HG02938 (cell line): ENCODE measurements around the gene RTN4R.
"Not testable (repeated sequence)": the region's sequence is repeated elsewhere in the genome, so short reads cannot be mapped to it uniquely, and the experiment has no call there.

Experiments
- ATAC-seq: cut with Tn5 transposase; IDR thresholded peaks from one replicate; pipeline ENCODE4 v1.9.1; 2021; ENCODE audit warnings: mild to moderate bottlenecking, moderate library complexity; ENCODE audit not compliant: unreplicated experiment

Gene RTN4R

GRCh38 chr22:20289182-20290044, 21.3 kb upstream of the RTN4R start:
- ATAC-seq = not testable (repeated sequence)

- ATAC-seq = not testable (repeated sequence)
These were observed 18.8 kb upstream of the RTN4R start for GRCh38 chr22:20286784-20287423.

- not testable (repeated sequence) for ATAC-seq
These were observed 18.2 kb upstream of the RTN4R start for GRCh38 chr22:20286312-20286660.

GRCh38 chr22:20285473-20286311, 17.6 kb upstream of the RTN4R start:
- not testable (repeated sequence) for ATAC-seq

GRCh38 chr22:20284471-20285086, 16.5 kb upstream of the RTN4R start:
- no peak for ATAC-seq

- no peak for ATAC-seq
These were observed 15.6 kb upstream of the RTN4R start for GRCh38 chr22:20283674-20284066.

- no peak for ATAC-seq
These were observed 15.0 kb upstream of the RTN4R start for GRCh38 chr22:20282901-20283673.

- no peak for ATAC-seq
These were observed 13.8 kb upstream of the RTN4R start for GRCh38 chr22:20281891-20282290.

- ATAC-seq = not testable (repeated sequence)
These were observed 13.4 kb upstream of the RTN4R start for GRCh38 chr22:20281473-20281872.

GRCh38 chr22:20280866-20281265, 12.7 kb upstream of the RTN4R start:
- ATAC-seq = no peak

GRCh38 chr22:20280163-20280562, 12.0 kb upstream of the RTN4R start:
- not testable (repeated sequence) for ATAC-seq

GRCh38 chr22:20279662-20280134, 11.6 kb upstream of the RTN4R start:
- ATAC-seq = no peak

- ATAC-seq = not testable (repeated sequence)
These were observed 10.8 kb upstream of the RTN4R start for GRCh38 chr22:20278726-20279490.

GRCh38 chr22:20277936-20278635, 10.0 kb upstream of the RTN4R start:
- ATAC-seq = not testable (repeated sequence)

GRCh38 chr22:20276468-20276867, 8.3 kb upstream of the RTN4R start:
- no peak for ATAC-seq

GRCh38 chr22:20275836-20276235, 7.7 kb upstream of the RTN4R start:
- no peak for ATAC-seq

GRCh38 chr22:20275325-20275724, 7.2 kb upstream of the RTN4R start:
- ATAC-seq = not testable (repeated sequence)

- ATAC-seq = not testable (repeated sequence)
These were observed 6.3 kb upstream of the RTN4R start for GRCh38 chr22:20274374-20274773.

- no peak for ATAC-seq
These were observed 5.7 kb upstream of the RTN4R start for GRCh38 chr22:20273758-20274181.
